HCT116 (cell line): ENCODE measurements around the gene ATN1. TPM values are rescaled to one million over a fixed set of nuclear protein-coding genes. Genes with fewer than 3 reads are reported as not detected.
A peak's percentile ranks its signal among the peaks of the same experiment; 100 is the strongest.

Experiments
- ATAC-seq: fragments of 200-7000 bp; cut with Tn5 transposase; 2 replicates; pipeline ENCODE4 v1.9.1; 2020; ENCODE audit warnings: mild to moderate bottlenecking, moderate library complexity
- BruUV-seq: library from RNA; stranded (reverse); fragments of 400-500 nt; replicated peaks from 2 replicates; lab custom pipeline; 2021; lab: Mats Ljungman, UMichigan
- CTCF ChIA-PET: fragments of 300-600 bp; sonication (Branson Sonifier 250); formaldehyde crosslinking; loops from one replicate; lab custom pipeline; 2021; ENCODE audit warnings: antibody characterized with exemption; lab: Charles Lee
- POLR2A ChIA-PET: fragments of 300-600, 350-600 bp; sonication (Branson Sonifier 250); formaldehyde crosslinking; loops from one replicate; lab custom pipeline; 2021; ENCODE audit warnings: antibody characterized with exemption; lab: Charles Lee
- RAD21 ChIA-PET, 2 experiments: fragments of 300-600 bp; sonication (Branson Sonifier 250); formaldehyde crosslinking; loops; one replicate each; lab custom pipeline; 2023; ENCODE audit warnings: low total read pairs in 2 of 2; ENCODE audit not compliant: uncharacterized antibody in 2 of 2, unreplicated experiment in 2 of 2, low non-redundant PET in 1 of 2; lab: Charles Lee
- DNase-seq: peaks from one replicate; pipeline ENCODE4 v3.0.0-alpha.2; 2010; ENCODE audit warnings: low read depth, low spot score
- H2AFZ ChIP-seq: fragments of 200-600 bp; shearing (Covaris generic), sonication (generic); 2 replicates; pipeline ENCODE4 v1.6.1; 2017; ENCODE audit warnings: low read depth, mixed run types, mixed read lengths, antibody characterized with exemption, low read length; ENCODE audit not compliant: poor library complexity, severe bottlenecking
- H3K27ac ChIP-seq: 2 replicates; pipeline ENCODE4 v1.5.1; 2012; ENCODE audit warnings: low read depth, low read length
- H3K27me3 ChIP-seq: fragments of 200-600 bp; sonication (generic); 2 replicates; pipeline ENCODE4 v1.6.1; 2016; ENCODE audit warnings: mixed run types, low read length, mixed read lengths; ENCODE audit not compliant: insufficient read depth
- H3K36me3 ChIP-seq, 2 experiments: fragments of 200-500 bp in 1 of 2; fragments of 200-600 bp in 1 of 2; sonication (Bioruptor generic) in 1 of 2; sonication (generic) in 1 of 2; 2 replicates each; pipeline versions ENCODE4 v1.5.1 to v1.6.1; 2014 to 2016; ENCODE audit warnings: low read length in 2 of 2, inconsistent platforms in 1 of 2, mixed read lengths in 1 of 2, mixed run types in 1 of 2; ENCODE audit not compliant: insufficient read depth in 2 of 2, control insufficient read depth in 1 of 2
- H3K4me1 ChIP-seq, 2 experiments: fragments of 200-600 bp in 1 of 2; sonication (generic) in 1 of 2; 2 replicates each; pipeline versions ENCODE4 v1.5.1 to v1.6.1; 2012 to 2017; ENCODE audit warnings: low read length in 2 of 2, inconsistent platforms in 1 of 2, mild to moderate bottlenecking in 1 of 2, mixed read lengths in 1 of 2, mixed run types in 1 of 2, moderate library complexity in 1 of 2; ENCODE audit not compliant: insufficient read depth in 2 of 2, control insufficient read depth in 1 of 2
- H3K4me2 ChIP-seq: fragments of 200-600 bp; sonication (generic); 2 replicates; pipeline ENCODE4 v1.6.1; 2017; ENCODE audit warnings: mixed run types, low read length, mixed read lengths
- H3K4me3 ChIP-seq, 2 experiments: fragments of 200-600 bp in 1 of 2; sonication (generic) in 1 of 2; replicated peaks in 1 of 2; 2 replicates each; pipeline ENCODE4 v1.5.1; 2011 to 2016; ENCODE audit warnings: low read length in 2 of 2, control low read depth in 1 of 2, low read depth in 1 of 2, mild to moderate bottlenecking in 1 of 2, mixed read lengths in 1 of 2, mixed run types in 1 of 2
- H3K79me2 ChIP-seq: fragments of 200-600 bp; sonication (generic); 2 replicates; pipeline ENCODE4 v1.6.1; 2017; ENCODE audit warnings: mild to moderate bottlenecking, mixed run types, low read length, moderate library complexity, mixed read lengths; ENCODE audit not compliant: insufficient read depth
- H3K9ac ChIP-seq: fragments of 200-600 bp; sonication (generic); 2 replicates; pipeline ENCODE4 v1.6.1; 2016; ENCODE audit warnings: low read length, mixed read lengths
- H3K9me2 ChIP-seq: fragments of 200-600 bp; sonication (generic), shearing (Covaris generic); 2 replicates; pipeline ENCODE4 v1.6.1; 2017; ENCODE audit warnings: mixed run types, mild to moderate bottlenecking, moderate library complexity; ENCODE audit not compliant: insufficient read depth
- H3K9me3 ChIP-seq, 2 experiments: fragments of 200-500 bp in 1 of 2; fragments of 200-600 bp in 1 of 2; sonication (Bioruptor generic) in 1 of 2; sonication (generic) in 1 of 2; 2 replicates each; pipeline ENCODE4 v1.6.1; 2014 to 2017; ENCODE audit warnings: low read length in 2 of 2, mixed read lengths in 2 of 2, inconsistent platforms in 1 of 2, low read depth in 1 of 2, mild to moderate bottlenecking in 1 of 2, mixed run types in 1 of 2, moderate library complexity in 1 of 2; ENCODE audit not compliant: control insufficient read depth in 1 of 2, insufficient read depth in 1 of 2
- H4K20me1 ChIP-seq: fragments of 200-600 bp; sonication (generic), shearing (Covaris generic); 2 replicates; pipeline ENCODE4 v1.6.1; 2017; ENCODE audit warnings: mixed run types, mild to moderate bottlenecking, moderate library complexity; ENCODE audit not compliant: insufficient read depth
- CEBPB ChIP-seq: IDR thresholded peaks from 2 replicates; pipeline ENCODE4 v1.6.1; 2012; ENCODE audit warnings: low read depth
- EGR1 ChIP-seq: IDR thresholded peaks from 2 replicates; pipeline ENCODE4 v1.6.1; 2012; ENCODE audit warnings: low read depth
- ELF1 ChIP-seq: IDR thresholded peaks from 2 replicates; pipeline ENCODE4 v1.6.1; 2012; ENCODE audit warnings: low read depth, borderline replicate concordance
- POLR2AphosphoS5 ChIP-seq: IDR thresholded peaks from 2 replicates; pipeline ENCODE4 v1.6.1; 2011; ENCODE audit warnings: mild to moderate bottlenecking, low read depth, low read length, moderate library complexity
- SP1 ChIP-seq: IDR thresholded peaks from 2 replicates; pipeline ENCODE4 v1.6.1; 2012; ENCODE audit warnings: low read depth
- SRF ChIP-seq: IDR thresholded peaks from 2 replicates; pipeline ENCODE4 v1.6.1; 2012; ENCODE audit warnings: low read depth
- YY1 ChIP-seq: IDR thresholded peaks from 2 replicates; pipeline ENCODE4 v1.6.1; 2011; ENCODE audit warnings: low read length, low read depth, moderate library complexity, mild to moderate bottlenecking; ENCODE audit not compliant: insufficient replicate concordance; ENCODE audit errors: extremely low read depth
- ZNF274 ChIP-seq: fragments of 200-500 bp; sonication (Bioruptor generic); IDR thresholded peaks from 2 replicates; pipeline ENCODE4 v1.6.1; 2014; ENCODE audit warnings: mild to moderate bottlenecking, low read depth, low read length, inconsistent platforms
- intact Hi-C: fragments of 100-400 bp; cut with micrococcal nuclease; formaldehyde crosslinking; loops from 2 replicates; pipeline ENCODE4 v1.10.0; 2022
- total RNA-seq: library from RNA; stranded (reverse); gene quantifications from one replicate; pipeline ENCODE4 v1.2.1, GENCODE V29; 2021; ENCODE audit not compliant: unreplicated experiment
- TF ChIP-seq, protein P1 (sequence below): IDR thresholded peaks from 2 replicates; pipeline ENCODE4 v1.6.1; 2012; ENCODE audit warnings: low read depth
- TF ChIP-seq, protein P2 (sequence below): IDR thresholded peaks from 2 replicates; pipeline ENCODE4 v1.6.1; 2012
- TF ChIP-seq, protein P3 (sequence below): IDR thresholded peaks from 2 replicates; pipeline ENCODE4 v1.6.1; 2011; ENCODE audit warnings: mild to moderate bottlenecking, low read length, moderate library complexity; ENCODE audit not compliant: insufficient replicate concordance; ENCODE audit errors: extremely low read depth

Gene ATN1
- total RNA-seq, 1 experiment from 2014 or later = 104 TPM

DNA sequence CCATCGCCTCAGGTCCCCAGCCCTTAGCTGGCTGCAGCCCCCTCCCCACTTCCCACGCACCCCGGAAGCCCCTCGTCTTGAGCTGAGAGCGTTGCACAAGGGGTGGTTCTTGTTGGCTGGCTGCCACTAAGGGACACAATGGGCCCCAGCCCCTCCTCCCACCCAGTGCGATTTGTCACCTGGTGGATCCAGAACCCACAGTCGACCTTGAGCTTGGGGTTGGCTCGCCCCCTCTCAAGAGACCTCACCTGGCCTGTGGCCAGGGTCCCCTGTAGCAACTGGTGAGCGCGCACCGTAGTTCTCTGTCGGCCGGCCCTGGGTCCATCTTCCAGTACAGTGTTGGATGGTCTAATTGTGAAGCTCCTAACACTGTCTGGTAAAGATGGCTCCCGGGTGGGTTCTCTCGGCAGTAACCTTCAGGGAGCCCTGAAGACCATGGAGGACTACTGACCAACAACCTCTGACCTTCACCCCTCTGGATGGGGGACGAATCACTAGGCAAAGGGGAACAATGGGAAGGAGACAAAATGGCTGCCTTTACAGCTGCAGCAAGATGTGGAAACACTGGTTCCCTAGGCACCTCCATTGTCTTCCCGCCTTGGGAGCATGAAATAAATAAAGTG, 36.1 kb downstream of the ATN1 start:
- H3K9me3 ChIP-seq = no peaks in the 10 kb centered on the region
- DNase-seq (no peak), ATAC-seq (no peak)
- peak overlapping the region; percentile 97 for H3K27ac ChIP-seq
- H2AFZ ChIP-seq = no peak overlapping the region
- no peaks in the 10 kb centered on the region for H3K27me3 ChIP-seq
- intact Hi-C loops = loop anchor here (2.0 to 5.0 kb wide), 2 partner anchors 39 to 212 kb away; partner anchors contain the start of gene MLF2
- peak overlapping the region; percentile 96 to 99 for H3K4me3 ChIP-seq
- peak overlapping the region; percentile 100 for H3K9ac ChIP-seq
- peaks cover 17 to 34% of the 10 kb centered on the region in 2 experiments; a peak in 2 of 4 replicates for H3K36me3 ChIP-seq
- no peaks in the 10 kb centered on the region for H3K9me2 ChIP-seq
- no TSS peak for BruUV-seq
- peaks cover 36 to 74% of the 10 kb centered on the region in 2 experiments for H3K4me1 ChIP-seq
- POLR2A ChIA-PET = interaction anchor here (1.1 to 9.9 kb wide), 8 partner anchors 17 to 240 kb away, joined by 3 to 269 read pairs (median 10); partner anchors contain the start of genes C12orf57, C1RL, COPS7A and LPCAT3
- CTCF ChIA-PET = interaction anchor here (1.0 to 6.0 kb wide), 6 partner anchors 14 to 95 kb away, joined by 3 to 101 read pairs (median 8); partner anchors contain the start of genes C12orf57, RNU7-1 and SPSB2
- H3K4me2 ChIP-seq = peak overlapping the region; percentile 87
- peaks cover 57% of the 10 kb centered on the region for H3K79me2 ChIP-seq
- H4K20me1 ChIP-seq = peaks cover 8% of the 10 kb centered on the region; the same call in 1 of the 2 replicates
- TF ChIP-seq YY1 (peak; percentile 71), CEBPB (no peak)
- RAD21 ChIA-PET = interaction anchor here in 1 of 2 experiments (4.0 kb wide), 1 partner anchor 18 kb away, joined by 22 read pairs; no protein-coding TSS in a partner anchor

DNA sequence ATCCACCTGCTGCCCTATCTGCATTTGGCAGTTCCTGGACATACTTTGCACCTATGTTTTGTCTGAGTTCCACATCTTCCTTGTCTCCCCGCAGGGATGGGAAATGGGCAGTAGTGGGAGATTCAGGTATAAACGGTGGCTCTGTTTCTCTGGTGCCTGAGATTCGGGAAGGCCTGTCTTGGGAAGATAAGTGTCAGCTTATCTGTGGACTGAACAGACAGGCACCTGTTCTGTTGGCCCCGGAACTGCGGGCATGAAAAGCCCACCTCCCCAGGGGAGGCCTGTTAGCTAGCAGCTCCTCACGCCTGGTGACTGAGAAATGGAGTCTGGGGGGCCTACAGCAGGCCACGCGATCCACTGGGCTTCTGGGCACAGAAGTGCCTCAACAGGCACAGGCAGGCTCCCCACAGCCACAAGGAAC, 36.9 kb downstream of the ATN1 start:
- Histone ChIP-seq H3K27me3 (no peaks in the 10 kb centered on the region), H2AFZ (no peak overlapping the region), H3K9ac (peak overlapping the region; percentile 100), H3K9me3 (no peaks in the 10 kb centered on the region), H3K4me2 (peak overlapping the region; percentile 87), H3K36me3 (peaks cover 21 to 39% of the 10 kb centered on the region in 2 experiments; a peak in 2 of 4 replicates), H3K4me1 (peaks cover 39 to 79% of the 10 kb centered on the region in 2 experiments), H4K20me1 (peaks cover 8% of the 10 kb centered on the region; the same call in 1 of the 2 replicates), H3K79me2 (peaks cover 64% of the 10 kb centered on the region), H3K4me3 (peak overlapping the region; percentile 96 to 99), H3K27ac (peak overlapping the region; percentile 97), H3K9me2 (no peaks in the 10 kb centered on the region)
- intact Hi-C loops = loop anchor here (1.0 to 5.0 kb wide), 3 partner anchors 40 to 212 kb away; partner anchors contain the start of genes MLF2 and SPSB2
- ChIA-PET CTCF (interaction anchor here (0.6 to 6.0 kb wide), 10 partner anchors 13 to 143 kb away, joined by 3 to 101 read pairs (median 3); partner anchors contain the start of genes C12orf57, PTPN6, RNU7-1 and SPSB2), POLR2A (interaction anchor here (0.9 to 9.9 kb wide), 7 partner anchors 18 to 144 kb away, joined by 3 to 269 read pairs (median 9); partner anchors contain the start of genes C12orf57, C1RL, LPCAT3 and RNU7-1), RAD21 (interaction anchor here in 1 of 2 experiments (0.6 to 0.8 kb wide), 2 partner anchors 18 to 21 kb away, joined by 3 to 4 read pairs; partner anchors contain the start of gene C12orf57)
- no peak for ATAC-seq
- no TSS peak for BruUV-seq
- DNase-seq = no peak
- TF ChIP-seq, protein P1, sequence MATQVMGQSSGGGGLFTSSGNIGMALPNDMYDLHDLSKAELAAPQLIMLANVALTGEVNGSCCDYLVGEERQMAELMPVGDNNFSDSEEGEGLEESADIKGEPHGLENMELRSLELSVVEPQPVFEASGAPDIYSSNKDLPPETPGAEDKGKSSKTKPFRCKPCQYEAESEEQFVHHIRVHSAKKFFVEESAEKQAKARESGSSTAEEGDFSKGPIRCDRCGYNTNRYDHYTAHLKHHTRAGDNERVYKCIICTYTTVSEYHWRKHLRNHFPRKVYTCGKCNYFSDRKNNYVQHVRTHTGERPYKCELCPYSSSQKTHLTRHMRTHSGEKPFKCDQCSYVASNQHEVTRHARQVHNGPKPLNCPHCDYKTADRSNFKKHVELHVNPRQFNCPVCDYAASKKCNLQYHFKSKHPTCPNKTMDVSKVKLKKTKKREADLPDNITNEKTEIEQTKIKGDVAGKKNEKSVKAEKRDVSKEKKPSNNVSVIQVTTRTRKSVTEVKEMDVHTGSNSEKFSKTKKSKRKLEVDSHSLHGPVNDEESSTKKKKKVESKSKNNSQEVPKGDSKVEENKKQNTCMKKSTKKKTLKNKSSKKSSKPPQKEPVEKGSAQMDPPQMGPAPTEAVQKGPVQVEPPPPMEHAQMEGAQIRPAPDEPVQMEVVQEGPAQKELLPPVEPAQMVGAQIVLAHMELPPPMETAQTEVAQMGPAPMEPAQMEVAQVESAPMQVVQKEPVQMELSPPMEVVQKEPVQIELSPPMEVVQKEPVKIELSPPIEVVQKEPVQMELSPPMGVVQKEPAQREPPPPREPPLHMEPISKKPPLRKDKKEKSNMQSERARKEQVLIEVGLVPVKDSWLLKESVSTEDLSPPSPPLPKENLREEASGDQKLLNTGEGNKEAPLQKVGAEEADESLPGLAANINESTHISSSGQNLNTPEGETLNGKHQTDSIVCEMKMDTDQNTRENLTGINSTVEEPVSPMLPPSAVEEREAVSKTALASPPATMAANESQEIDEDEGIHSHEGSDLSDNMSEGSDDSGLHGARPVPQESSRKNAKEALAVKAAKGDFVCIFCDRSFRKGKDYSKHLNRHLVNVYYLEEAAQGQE = no peak
- no peak for TF ChIP-seq SRF
- TF ChIP-seq ELF1 = no peak
- TF ChIP-seq SP1 = no peak
- TF ChIP-seq, protein P2, sequence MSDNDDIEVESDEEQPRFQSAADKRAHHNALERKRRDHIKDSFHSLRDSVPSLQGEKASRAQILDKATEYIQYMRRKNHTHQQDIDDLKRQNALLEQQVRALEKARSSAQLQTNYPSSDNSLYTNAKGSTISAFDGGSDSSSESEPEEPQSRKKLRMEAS = no peak
- no peak for TF ChIP-seq EGR1
- TF ChIP-seq, protein P3, sequence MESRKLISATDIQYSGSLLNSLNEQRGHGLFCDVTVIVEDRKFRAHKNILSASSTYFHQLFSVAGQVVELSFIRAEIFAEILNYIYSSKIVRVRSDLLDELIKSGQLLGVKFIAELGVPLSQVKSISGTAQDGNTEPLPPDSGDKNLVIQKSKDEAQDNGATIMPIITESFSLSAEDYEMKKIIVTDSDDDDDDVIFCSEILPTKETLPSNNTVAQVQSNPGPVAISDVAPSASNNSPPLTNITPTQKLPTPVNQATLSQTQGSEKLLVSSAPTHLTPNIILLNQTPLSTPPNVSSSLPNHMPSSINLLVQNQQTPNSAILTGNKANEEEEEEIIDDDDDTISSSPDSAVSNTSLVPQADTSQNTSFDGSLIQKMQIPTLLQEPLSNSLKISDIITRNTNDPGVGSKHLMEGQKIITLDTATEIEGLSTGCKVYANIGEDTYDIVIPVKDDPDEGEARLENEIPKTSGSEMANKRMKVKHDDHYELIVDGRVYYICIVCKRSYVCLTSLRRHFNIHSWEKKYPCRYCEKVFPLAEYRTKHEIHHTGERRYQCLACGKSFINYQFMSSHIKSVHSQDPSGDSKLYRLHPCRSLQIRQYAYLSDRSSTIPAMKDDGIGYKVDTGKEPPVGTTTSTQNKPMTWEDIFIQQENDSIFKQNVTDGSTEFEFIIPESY = no peak
- no peak for TF ChIP-seq ZNF274
- no peak for TF ChIP-seq POLR2AphosphoS5
